Activated naive CD4-positive, alpha-beta T cell treated with anti-CD3 and anti-CD28 coated beads, Interleukin-2, amount 10 ng/mL, durations not matched to agents 7 days and 5 days (primary cell): ENCODE data around the gene PNMA6A.
"Not testable (repeated sequence)": the region's sequence is repeated elsewhere in the genome, so short reads cannot be mapped to it uniquely, and the experiment has no call there.

ENCODE experiments used
- CTCF ChIA-PET: fragments of 350-600 bp; sonication (Branson Sonifier 250); formaldehyde crosslinking; loops from one replicate; lab custom pipeline; 2021; ENCODE audit warnings: antibody characterized with exemption; lab: Charles Lee
- DNase-seq: peaks from one replicate; pipeline ENCODE4 v3.0.0-alpha.2; 2020
- H3K27ac Mint-ChIP-seq: one replicate; pipeline ENCODE4 v1.8.0; 2021; ENCODE audit warnings: mild to moderate bottlenecking, moderate library complexity, mixed read lengths
- H3K27me3 Mint-ChIP-seq: one replicate; pipeline ENCODE4 v1.8.0; 2021; ENCODE audit warnings: mild to moderate bottlenecking, mixed read lengths
- H3K36me3 Mint-ChIP-seq: one replicate; pipeline ENCODE4 v1.8.0; 2021; ENCODE audit warnings: mixed read lengths
- H3K4me1 Mint-ChIP-seq: one replicate; pipeline ENCODE4 v1.8.0; 2021; ENCODE audit warnings: mixed read lengths
- H3K4me3 Mint-ChIP-seq: one replicate; pipeline ENCODE4 v1.8.0; 2021; ENCODE audit warnings: mild to moderate bottlenecking, moderate library complexity, mixed read lengths
- H3K9me3 Mint-ChIP-seq: one replicate; pipeline ENCODE4 v1.8.0; 2021; ENCODE audit warnings: mixed read lengths

Gene PNMA6A

DNA sequence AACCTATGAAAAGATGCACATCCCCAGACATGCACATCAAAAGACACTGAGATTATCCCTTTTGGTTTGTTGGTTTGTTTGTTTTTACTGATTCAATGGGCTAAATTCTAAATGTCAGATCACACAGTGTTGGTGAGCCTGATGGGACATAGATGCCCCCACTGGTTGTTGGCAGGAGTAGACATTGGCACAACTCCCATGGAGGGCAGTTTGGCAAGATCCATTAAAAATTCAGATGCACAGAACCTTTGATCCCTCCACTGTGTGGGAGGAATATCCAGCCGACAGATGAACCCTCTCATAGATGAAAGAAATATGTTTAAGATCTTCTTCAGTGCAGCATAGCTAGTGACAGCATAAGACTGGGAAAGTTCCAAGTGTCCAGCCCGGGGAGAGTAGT lies 38.5 kb downstream of the PNMA6A start:
- H3K27me3 Mint-ChIP-seq, DNase-seq, CTCF ChIA-PET, H3K4me3 Mint-ChIP-seq, H3K36me3 Mint-ChIP-seq, H3K9me3 Mint-ChIP-seq, H3K4me1 Mint-ChIP-seq, H3K27ac Mint-ChIP-seq: not testable (repeated sequence)

- DNase-seq, H3K27me3 Mint-ChIP-seq, H3K4me3 Mint-ChIP-seq, H3K36me3 Mint-ChIP-seq, H3K9me3 Mint-ChIP-seq, H3K4me1 Mint-ChIP-seq, CTCF ChIA-PET, H3K27ac Mint-ChIP-seq: not testable (repeated sequence)
These were observed 41.6 kb downstream of the PNMA6A start for GRCh38 chrX:153113851-153114250.

- H3K9me3 Mint-ChIP-seq, H3K4me1 Mint-ChIP-seq, H3K36me3 Mint-ChIP-seq, H3K4me3 Mint-ChIP-seq, DNase-seq, H3K27me3 Mint-ChIP-seq, H3K27ac Mint-ChIP-seq, CTCF ChIA-PET: not testable (repeated sequence)
These were observed 45.5 kb downstream of the PNMA6A start for GRCh38 chrX:153117754-153118153.

GRCh38 chrX:153120230-153120629 lies 48.0 kb downstream of the PNMA6A start:
- H3K36me3 Mint-ChIP-seq, H3K4me1 Mint-ChIP-seq, CTCF ChIA-PET, H3K27me3 Mint-ChIP-seq, H3K9me3 Mint-ChIP-seq, H3K4me3 Mint-ChIP-seq, DNase-seq, H3K27ac Mint-ChIP-seq: not testable (repeated sequence)

- H3K9me3 Mint-ChIP-seq, H3K4me3 Mint-ChIP-seq, H3K4me1 Mint-ChIP-seq, H3K27me3 Mint-ChIP-seq, CTCF ChIA-PET, H3K27ac Mint-ChIP-seq, H3K36me3 Mint-ChIP-seq, DNase-seq: not testable (repeated sequence)
These were observed 51.2 kb downstream of the PNMA6A start for GRCh38 chrX:153123468-153123867.
